Brain microvascular endothelial cell (primary cell): Measurements from ENCODE around the gene USP9Y.

Experiments
- DNase-seq: peaks from one replicate; pipeline ENCODE4 v3.0.0-alpha.2; 2020
- H3K27ac ChIP-seq: fragments of 250-450 bp; sonication (Bioruptor Pico); 2 replicates; pipeline ENCODE4 v1.5.1; 2020; ENCODE audit warnings: mild to moderate bottlenecking, moderate library complexity
- H3K27me3 ChIP-seq: fragments of 250-450 bp; sonication (Bioruptor Pico); replicated peaks from 2 replicates; pipeline ENCODE4 v1.5.1; 2020; ENCODE audit warnings: mild to moderate bottlenecking
- H3K36me3 ChIP-seq: fragments of 250-450 bp; sonication (Bioruptor Pico); replicated peaks from 2 replicates; pipeline ENCODE4 v1.5.1; 2020; ENCODE audit warnings: mild to moderate bottlenecking
- H3K4me3 ChIP-seq: 2 replicates; pipeline ENCODE4 v1.5.1; 2011; ENCODE audit warnings: low read depth, mild to moderate bottlenecking, control low read depth, low read length, moderate library complexity
- CTCF ChIP-seq: IDR thresholded peaks from 2 replicates; pipeline ENCODE4 v1.5.1; 2011; ENCODE audit warnings: low read depth, mild to moderate bottlenecking, moderate library complexity, low read length, control low read depth, inconsistent platforms; ENCODE audit errors: missing control alignments
- in situ Hi-C: cut with HindIII; loops from 2 replicates; pipeline ENCODE4 v1.10.0; 2017; ENCODE audit warnings: low sequenced_read_pairs, low pct_ligation_motif_present

The USP9Y gene

GRCh38 chrY:12744091-12744490 lies 43.1 kb downstream of the USP9Y start:
- Histone ChIP-seq H3K27me3 (no peaks in the 10 kb centered on the region), H3K4me3 (no peak overlapping the region), H3K27ac (no peak overlapping the region), H3K36me3 (no peaks in the 10 kb centered on the region)
- no peak for TF ChIP-seq CTCF
- in situ Hi-C loops = no loop called here
- no peak for DNase-seq

- H3K36me3 ChIP-seq = no peaks in the 10 kb centered on the region
- no peak for DNase-seq
- no peak for TF ChIP-seq CTCF
- H3K27ac ChIP-seq = no peak overlapping the region
- in situ Hi-C loops = no loop called here
- H3K27me3 ChIP-seq = no peaks in the 10 kb centered on the region
- H3K4me3 ChIP-seq = no peak overlapping the region
These were observed 48.3 kb downstream of the USP9Y start for GRCh38 chrY:12749293-12749692.

GRCh38 chrY:12752856-12753255 lies 51.8 kb downstream of the USP9Y start:
- Histone ChIP-seq H3K27me3 (no peaks in the 10 kb centered on the region), H3K36me3 (no peaks in the 10 kb centered on the region), H3K27ac (no peak overlapping the region), H3K4me3 (no peak overlapping the region)
- DNase-seq = no peak
- in situ Hi-C loops = no loop called here
- TF ChIP-seq CTCF = no peak

- Histone ChIP-seq H3K27ac (no peak overlapping the region), H3K4me3 (no peak overlapping the region), H3K27me3 (no peaks in the 10 kb centered on the region), H3K36me3 (no peaks in the 10 kb centered on the region)
- in situ Hi-C loops = no loop called here
- DNase-seq = no peak
- TF ChIP-seq CTCF = no peak
These were observed 55.0 kb downstream of the USP9Y start for GRCh38 chrY:12756021-12756420.

- no peaks in the 10 kb centered on the region for H3K27me3 ChIP-seq
- no peak overlapping the region for H3K27ac ChIP-seq
- DNase-seq = no peak
- in situ Hi-C loops = no loop called here
- H3K4me3 ChIP-seq = no peak overlapping the region
- no peak for TF ChIP-seq CTCF
- no peaks in the 10 kb centered on the region for H3K36me3 ChIP-seq
These were observed 64.9 kb downstream of the USP9Y start for GRCh38 chrY:12765976-12766375.

GRCh38 chrY:12784521-12784920 lies 83.5 kb downstream of the USP9Y start:
- no peak overlapping the region for H3K27ac ChIP-seq
- no peak for DNase-seq
- H3K36me3 ChIP-seq = no peaks in the 10 kb centered on the region
- in situ Hi-C loops = no loop called here
- H3K27me3 ChIP-seq = no peaks in the 10 kb centered on the region
- no peak for TF ChIP-seq CTCF
- H3K4me3 ChIP-seq = no peak overlapping the region
